H1 (cell line): ENCODE measurements around the gene TMPRSS4. TPM values are rescaled to one million over a fixed set of nuclear protein-coding genes. Genes with fewer than 3 reads are reported as not detected.

Experiments used
- CTCF ChIA-PET: fragments of 300-600 bp; sonication (Branson Sonifier 250); formaldehyde crosslinking; loops from one replicate; lab custom pipeline; 2021; ENCODE audit not compliant: partially characterized antibody; lab: Charles Lee
- POLR2A ChIA-PET: fragments of 300-600 bp; sonication (Branson Sonifier 250); formaldehyde crosslinking; loops from one replicate; lab custom pipeline; 2021; ENCODE audit warnings: inconsistent platforms; ENCODE audit not compliant: partially characterized antibody; lab: Charles Lee
- DNase-seq, 2 experiments: peaks; one replicate each; pipeline versions ENCODE4 v3.0.0 to v3.0.0-alpha.2; 2010 to 2022; ENCODE audit warnings: low spot score in 2 of 2, low read depth in 1 of 2, mixed read lengths in 1 of 2
- FAIRE-seq: peaks from 2 replicates; lab custom pipeline; 2011; peaks lifted over from hg19 to GRCh38; lab: Jason Lieb, UNC
- H2AFZ ChIP-seq: 2 replicates; pipeline ENCODE4 v1.8.1; 2012; ENCODE audit warnings: low read length, inconsistent platforms
- H2AK5ac ChIP-seq: 2 replicates; pipeline ENCODE4 v1.6.1; 2013; ENCODE audit warnings: low read depth, low read length
- H2BK120ac ChIP-seq: replicated peaks from 2 replicates; pipeline ENCODE3; 2013; ENCODE audit warnings: low read depth, low read length, inconsistent platforms
- H2BK12ac ChIP-seq: 2 replicates; pipeline ENCODE4 v1.6.1; 2013; ENCODE audit warnings: low read depth, low read length
- H2BK15ac ChIP-seq: 2 replicates; pipeline ENCODE4 v1.6.1; 2013; ENCODE audit warnings: low read length
- H2BK20ac ChIP-seq: 2 replicates; pipeline ENCODE4 v1.6.1; 2013; ENCODE audit warnings: low read length
- H2BK5ac ChIP-seq: 2 replicates; pipeline ENCODE4 v1.6.1; 2013; ENCODE audit warnings: low read depth, low read length
- H3K14ac ChIP-seq: 2 replicates; pipeline ENCODE4 v1.6.1; 2013; ENCODE audit warnings: inconsistent platforms; ENCODE audit not compliant: insufficient read length
- H3K18ac ChIP-seq: 2 replicates; pipeline ENCODE4 v1.6.1; 2013; ENCODE audit warnings: low read length; ENCODE audit errors: extremely low read depth
- H3K23ac ChIP-seq: 2 replicates; pipeline ENCODE4 v1.6.1; 2013; ENCODE audit warnings: inconsistent platforms; ENCODE audit not compliant: insufficient read length
- H3K23me2 ChIP-seq: 2 replicates; pipeline ENCODE4 v1.6.1; 2013; ENCODE audit warnings: low read depth, low read length
- H3K27ac ChIP-seq: 2 replicates; pipeline ENCODE4 v1.6.1; 2011; ENCODE audit warnings: low read depth, low read length, inconsistent platforms
- H3K27me3 ChIP-seq, 4 experiments: replicated peaks in 1 of 4; 1 replicate in 1 of 4; 2 replicates in 3 of 4; pipeline versions ENCODE4 v1.6.1 to v1.8.1; 2011 to 2013; ENCODE audit warnings: low read length in 3 of 4, mild to moderate bottlenecking in 3 of 4, inconsistent platforms in 2 of 4, mixed read lengths in 2 of 4, moderate library complexity in 1 of 4; ENCODE audit not compliant: control insufficient read depth in 3 of 4, insufficient read depth in 3 of 4; ENCODE audit errors: extremely low read depth in 1 of 4
- H3K36me3 ChIP-seq, 4 experiments: 2 replicates each; pipeline versions ENCODE4 v1.6.1 to v1.8.1; 2011 to 2013; ENCODE audit warnings: mild to moderate bottlenecking in 4 of 4, low read length in 3 of 4, moderate library complexity in 2 of 4, control low read depth in 1 of 4, inconsistent platforms in 1 of 4; ENCODE audit not compliant: insufficient read depth in 4 of 4, control insufficient read depth in 2 of 4
- H3K4ac ChIP-seq: replicated peaks from 2 replicates; pipeline ENCODE3; 2013; ENCODE audit warnings: low read length, low read depth, mixed read lengths, inconsistent platforms; ENCODE audit not compliant: insufficient read length
- H3K4me1 ChIP-seq, 4 experiments: replicated peaks in 1 of 4; 1 replicate in 1 of 4; 2 replicates in 3 of 4; pipeline versions ENCODE4 v1.6.1 to v1.8.1; 2011 to 2013; ENCODE audit warnings: low read length in 3 of 4, inconsistent platforms in 2 of 4, mixed read lengths in 1 of 4; ENCODE audit not compliant: insufficient read depth in 4 of 4, control insufficient read depth in 3 of 4
- H3K4me2 ChIP-seq, 2 experiments: 2 replicates each; pipeline versions ENCODE4 v1.6.1 to v1.8.1; 2011 to 2013; ENCODE audit warnings: low read depth in 2 of 2, low read length in 2 of 2, control low read depth in 1 of 2, inconsistent platforms in 1 of 2, mild to moderate bottlenecking in 1 of 2; ENCODE audit not compliant: insufficient read depth in 1 of 2
- H3K4me3 ChIP-seq, 4 experiments: fragments of 200-600, 300-600 bp in 1 of 4; sonication (generic), shearing (Covaris generic), sonication (Bioruptor Twin) in 1 of 4; 2 replicates each; pipeline versions ENCODE4 v1.5.1 to v1.8.1; 2011 to 2016; ENCODE audit warnings: low read length in 4 of 4, low read depth in 3 of 4, control low read depth in 2 of 4, inconsistent platforms in 2 of 4, mild to moderate bottlenecking in 2 of 4, mixed read lengths in 1 of 4, moderate library complexity in 1 of 4; ENCODE audit not compliant: insufficient read depth in 2 of 4; ENCODE audit errors: extremely low read depth in 1 of 4
- H3K56ac ChIP-seq: replicated peaks from 2 replicates; pipeline ENCODE3; 2013; ENCODE audit warnings: low read depth, mild to moderate bottlenecking, mixed read lengths, low read length, inconsistent platforms; ENCODE audit not compliant: insufficient read length
- H3K79me1 ChIP-seq: 2 replicates; pipeline ENCODE4 v1.6.1; 2013; ENCODE audit warnings: low read depth, low read length, control low read depth
- H3K79me2 ChIP-seq, 2 experiments: 2 replicates each; pipeline versions ENCODE4 v1.6.1 to v1.8.1; 2012 to 2013; ENCODE audit warnings: low read length in 2 of 2, mild to moderate bottlenecking in 2 of 2, inconsistent platforms in 1 of 2; ENCODE audit not compliant: insufficient read depth in 2 of 2, control insufficient read depth in 1 of 2
- H3K9ac ChIP-seq, 4 experiments: replicated peaks in 1 of 4; 1 replicate in 1 of 4; 2 replicates in 3 of 4; pipeline versions ENCODE4 v1.6.1 to v1.8.1; 2011 to 2013; ENCODE audit warnings: low read depth in 3 of 4, low read length in 3 of 4, control low read depth in 2 of 4, mild to moderate bottlenecking in 2 of 4, moderate library complexity in 2 of 4, inconsistent platforms in 1 of 4; ENCODE audit errors: extremely low read depth in 1 of 4
- H3K9me3 ChIP-seq, 2 experiments: 2 replicates each; pipeline versions ENCODE4 v1.6.1 to v1.8.1; 2012 to 2013; ENCODE audit warnings: mild to moderate bottlenecking in 2 of 2, moderate library complexity in 2 of 2, control low read depth in 1 of 2, inconsistent platforms in 1 of 2, low read depth in 1 of 2, low read length in 1 of 2, mixed read lengths in 1 of 2; ENCODE audit not compliant: insufficient read depth in 2 of 2
- H4K20me1 ChIP-seq, 2 experiments: replicated peaks in 1 of 2; 2 replicates each; pipeline versions ENCODE3 to v1.8.1; 2011 to 2013; ENCODE audit warnings: inconsistent platforms in 2 of 2, low read length in 2 of 2, mild to moderate bottlenecking in 1 of 2; ENCODE audit not compliant: insufficient read depth in 2 of 2, control insufficient read depth in 1 of 2
- H4K5ac ChIP-seq: 2 replicates; pipeline ENCODE4 v1.6.1; 2013; ENCODE audit warnings: low read length, low read depth, mixed read lengths, inconsistent platforms; ENCODE audit not compliant: insufficient read length
- H4K8ac ChIP-seq: 2 replicates; pipeline ENCODE4 v1.8.0; 2013; ENCODE audit warnings: mild to moderate bottlenecking, moderate library complexity, low read length, inconsistent platforms; ENCODE audit not compliant: insufficient read depth; ENCODE audit errors: extremely low read depth
- H4K91ac ChIP-seq: replicated peaks from 2 replicates; pipeline ENCODE3; 2013; ENCODE audit warnings: low read length, mixed read lengths, inconsistent platforms; ENCODE audit not compliant: insufficient read length
- ATF3 ChIP-seq: IDR thresholded peaks from 2 replicates; pipeline ENCODE4 v1.6.1; 2011; ENCODE audit warnings: low read depth, mild to moderate bottlenecking, low read length; ENCODE audit not compliant: insufficient read depth
- BCL11A ChIP-seq, 2 experiments: IDR thresholded peaks; one replicate each; pipeline ENCODE4 v1.6.1; 2011; ENCODE audit warnings: low read depth in 2 of 2, low read length in 2 of 2, mild to moderate bottlenecking in 2 of 2
- CBX5 ChIP-seq: fragments of 300-800, 300-1000 bp; sonication (generic); IDR thresholded peaks from 2 replicates; pipeline ENCODE4 v1.7.1; 2016; ENCODE audit warnings: antibody characterized with exemption, low read length, low read depth
- CHD2 ChIP-seq: IDR thresholded peaks from 2 replicates; pipeline ENCODE4 v1.6.1; 2012; ENCODE audit warnings: low read length, improper control_type of control experiment
- EP300 ChIP-seq, 2 experiments: IDR thresholded peaks; 1 replicate in 1 of 2; 2 replicates in 1 of 2; pipeline ENCODE4 v1.6.1; 2011 to 2012; ENCODE audit warnings: low read depth in 2 of 2, low read length in 2 of 2, mild to moderate bottlenecking in 2 of 2, borderline replicate concordance in 1 of 2, inconsistent platforms in 1 of 2, moderate library complexity in 1 of 2
- EZH2 ChIP-seq: fragments of 200-600 bp; sonication (generic); IDR thresholded peaks from 2 replicates; pipeline ENCODE4 v1.7.1; 2012; ENCODE audit warnings: low read depth, mild to moderate bottlenecking, moderate library complexity, low read length, inconsistent platforms; ENCODE audit not compliant: severe bottlenecking
- GTF2F1 ChIP-seq: IDR thresholded peaks from 2 replicates; pipeline ENCODE4 v1.6.1; 2012; ENCODE audit warnings: low read depth, low read length, improper control_type of control experiment, borderline replicate concordance
- KDM4A ChIP-seq: IDR thresholded peaks from one replicate; pipeline ENCODE4 v1.7.1; 2012; ENCODE audit warnings: low read depth, mild to moderate bottlenecking, moderate library complexity, low read length, inconsistent platforms; ENCODE audit not compliant: severe bottlenecking
- RNF2 ChIP-seq: fragments of 200-900, 300-1000 bp; sonication (generic); IDR thresholded peaks from 2 replicates; pipeline ENCODE4 v1.7.1; 2016; ENCODE audit warnings: borderline replicate concordance, low read depth, mild to moderate bottlenecking, antibody characterized with exemption, low read length; ENCODE audit not compliant: poor library complexity, severe bottlenecking; ENCODE audit errors: missing control alignments
- RXRA ChIP-seq: IDR thresholded peaks from 2 replicates; pipeline ENCODE4 v1.6.1; 2011; ENCODE audit warnings: low read depth, mild to moderate bottlenecking, low read length, moderate library complexity; ENCODE audit not compliant: insufficient read depth
- SIX5 ChIP-seq: IDR thresholded peaks from 2 replicates; pipeline ENCODE4 v1.6.1; 2011; ENCODE audit warnings: mild to moderate bottlenecking, low read depth, low read length
- SP2 ChIP-seq: IDR thresholded peaks from 2 replicates; pipeline ENCODE4 v1.6.1; 2012; ENCODE audit warnings: mild to moderate bottlenecking, low read length, inconsistent platforms
- SRF ChIP-seq: IDR thresholded peaks from 2 replicates; pipeline ENCODE4 v1.6.1; 2011; ENCODE audit warnings: mild to moderate bottlenecking, low read depth, low read length, moderate library complexity
- YY1 ChIP-seq: IDR thresholded peaks from 2 replicates; pipeline ENCODE4 v1.6.1; 2011; ENCODE audit warnings: low read depth, mild to moderate bottlenecking, low read length
- WGBS, 2 experiments: shearing (Covaris generic) in 1 of 2; methylation state at CpG; one replicate each; pipeline versions ENCODE4 v1.1.6 to v1.1.7; 2013 to 2015; ENCODE audit warnings: low lambda C conversion rate in 2 of 2, mixed read lengths in 2 of 2, inconsistent platforms in 1 of 2, low coverage in 1 of 2, missing lambda C conversion rate in 1 of 2; ENCODE audit not compliant: insufficient replicate concordance in 2 of 2, insufficient coverage in 1 of 2, insufficient read length in 1 of 2; ENCODE audit errors: extremely low coverage in 1 of 2, missing lambda C conversion rate in 1 of 2; 5-methylcytosine and 5-hydroxymethylcytosine counted together
- polyA plus RNA-seq, 7 experiments: library from polyadenylated mRNA; depleted of rRNA in 3 of 7; stranded (reverse) in 5 of 7; unstranded in 2 of 7; fragments of >200 nt in 5 of 7; fragments of 200-250 nt in 2 of 7; gene quantifications; 1 replicate in 5 of 7; 2 replicates in 1 of 7; 4 replicates in 1 of 7; pipeline versions ENCODE4 v1.2.1 to v1.2.3, GENCODE V29; 2011 to 2013; ENCODE audit warnings: missing spikeins in 2 of 7, mixed read lengths in 2 of 7
- total RNA-seq: library from RNA; stranded (reverse); fragmentation: NEBNext Ultra II Directional; extraction: Animal tissue kit (Norgen Biotek cat#: 25700); gene quantifications from 2 replicates; pipeline ENCODE4 v1.2.1, GENCODE V29; 2021

Gene TMPRSS4
- total and polyA plus RNA-seq, 2 of the 8 experiments (the other 6 are each of a cell fraction or from before 2014, with no cell fraction given) = 0.11 to 0.58 TPM

- ChIA-PET POLR2A (no interaction called here), CTCF (interaction anchor here (1.6 to 5.1 kb wide), 2 partner anchors 9 to 36 kb away, joined by 5 to 22 read pairs; no protein-coding TSS in a partner anchor)
- 100% methylated on average over 2 of the region's 5 CpGs; no CpG with 5 or more reads in 1 of the 2 experiments for WGBS, 2 experiments
- no peak for TF ChIP-seq SIX5
- no peak for TF ChIP-seq CHD2
- TF ChIP-seq CBX5 = no peak
- no peak for TF ChIP-seq BCL11A (IDR thresholded peaks at IDR 0.05; ENCODE audit: low read depth in 2 of 2, low read length in 2 of 2)
- TF ChIP-seq RNF2 = no peak
- TF ChIP-seq ATF3 = no peak
- no peak for TF ChIP-seq EZH2
- no peak for TF ChIP-seq EP300 (IDR thresholded peaks at IDR 0.05; ENCODE audit: borderline replicate concordance in 1 of 2, low read depth in 2 of 2, low read length in 2 of 2)
- no peak for TF ChIP-seq SP2
- no peak for TF ChIP-seq SRF
- no peak for TF ChIP-seq GTF2F1
- TF ChIP-seq KDM4A = no peak
- no peak for TF ChIP-seq RXRA
- TF ChIP-seq YY1 = no peak
These were observed 58.9 kb downstream of the TMPRSS4 start for GRCh38 chr11:118135796-118136165.

More at GRCh38 chr11:118135796-118136165, 58.9 kb downstream of the TMPRSS4 start:
- no peak overlapping the region for H3K23ac ChIP-seq
- no peak overlapping the region for H3K9ac ChIP-seq
- no peaks in the 10 kb centered on the region for H3K79me2 ChIP-seq
- H2BK5ac ChIP-seq = no peak overlapping the region
- H3K23me2 ChIP-seq = no peaks in the 10 kb centered on the region
- H3K79me1 ChIP-seq = no peaks in the 10 kb centered on the region
- H2BK12ac ChIP-seq = no peak overlapping the region
- H3K18ac ChIP-seq = no peak overlapping the region
- H3K27me3 ChIP-seq = no peaks in the 10 kb centered on the region
- no peak overlapping the region for H3K4ac ChIP-seq
- H4K91ac ChIP-seq = no peak overlapping the region
- FAIRE-seq (no peak), DNase-seq (no peak)
- H4K20me1 ChIP-seq = no peaks in the 10 kb centered on the region
- no peak overlapping the region for H3K27ac ChIP-seq
- H4K8ac ChIP-seq = no peak overlapping the region
- no peaks in the 10 kb centered on the region for H3K9me3 ChIP-seq
- H3K56ac ChIP-seq = no peak overlapping the region
- no peak overlapping the region for H2BK120ac ChIP-seq
- no peak overlapping the region for H3K4me2 ChIP-seq
- H2AFZ ChIP-seq = no peak overlapping the region
- H2BK20ac ChIP-seq = no peak overlapping the region
- H3K14ac ChIP-seq = no peak overlapping the region
- H2BK15ac ChIP-seq = no peak overlapping the region
- H3K4me3 ChIP-seq = no peak overlapping the region
- H2AK5ac ChIP-seq = no peak overlapping the region
- no peaks in the 10 kb centered on the region for H3K4me1 ChIP-seq
- H3K36me3 ChIP-seq = no peaks in the 10 kb centered on the region
- H4K5ac ChIP-seq = no peak overlapping the region
